Endothelial cell of umbilical vein (primary cell): ENCODE results near the gene ZNF334. TPM values are rescaled to one million over a fixed set of nuclear protein-coding genes. Genes with fewer than 3 reads are reported as not detected.

Source experiments
- BruUV-seq: library from RNA; stranded (reverse); fragments of 400-500 nt; replicated peaks from 2 replicates; lab custom pipeline; 2021; lab: Mats Ljungman, UMichigan
- CTCF ChIA-PET: fragments of 300-600, 350-600 bp; sonication (Branson Sonifier 250); formaldehyde crosslinking; loops from one replicate; lab custom pipeline; 2021; ENCODE audit warnings: antibody characterized with exemption, inconsistent platforms; lab: Charles Lee
- POLR2A ChIA-PET: fragments of 300-600, 350-600 bp; sonication (Branson Sonifier 250); formaldehyde crosslinking; loops from one replicate; lab custom pipeline; 2021; ENCODE audit warnings: antibody characterized with exemption, inconsistent platforms; lab: Charles Lee
- DNase-seq: peaks from one replicate; pipeline ENCODE4 v3.0.0-alpha.2; 2011; ENCODE audit warnings: low read depth, low spot score
- FAIRE-seq: peaks from 2 replicates; lab custom pipeline; 2011; peaks lifted over from hg19 to GRCh38; lab: Jason Lieb, UNC
- H2AFZ ChIP-seq: 2 replicates; pipeline ENCODE4 v1.6.0; 2012; ENCODE audit warnings: low read depth, low read length, control low read depth, inconsistent platforms
- H3K27ac ChIP-seq: 2 replicates; pipeline ENCODE4 v1.5.1; 2011; ENCODE audit warnings: low read depth, mild to moderate bottlenecking, control low read depth, low read length, moderate library complexity; ENCODE audit not compliant: insufficient read depth
- H3K27me3 ChIP-seq, 2 experiments: 2 replicates each; pipeline versions ENCODE4 v1.6.0 to v1.6.1; 2011; ENCODE audit warnings: low read length in 2 of 2, mixed read lengths in 1 of 2; ENCODE audit not compliant: control insufficient read depth in 2 of 2, insufficient read depth in 2 of 2
- H3K36me3 ChIP-seq, 2 experiments: 2 replicates in 1 of 2; 3 replicates in 1 of 2; pipeline ENCODE4 v1.5.1; 2011; ENCODE audit warnings: low read length in 2 of 2, mild to moderate bottlenecking in 1 of 2, moderate library complexity in 1 of 2; ENCODE audit not compliant: control insufficient read depth in 2 of 2, insufficient read depth in 2 of 2; ENCODE audit errors: extremely low read depth in 1 of 2
- H3K4me1 ChIP-seq: 3 replicates; pipeline ENCODE4 v1.5.1; 2011; ENCODE audit warnings: mild to moderate bottlenecking, low read length; ENCODE audit not compliant: control insufficient read depth, insufficient read depth; ENCODE audit errors: extremely low read depth
- H3K4me2 ChIP-seq: 2 replicates; pipeline ENCODE4 v1.6.1; 2011; ENCODE audit warnings: low read length, control low read depth, mixed read lengths; ENCODE audit not compliant: insufficient read depth
- H3K4me3 ChIP-seq, 3 experiments: fragments of 200-600 bp in 1 of 3; sonication (generic), shearing (Covaris generic) in 1 of 3; replicated peaks in 1 of 3; 2 replicates each; pipeline ENCODE4 v1.5.1; 2011 to 2016; ENCODE audit warnings: control low read depth in 3 of 3, low read length in 3 of 3, mild to moderate bottlenecking in 2 of 3, inconsistent platforms in 1 of 3, low read depth in 1 of 3, moderate library complexity in 1 of 3; ENCODE audit not compliant: insufficient read depth in 1 of 3
- H3K79me2 ChIP-seq: 2 replicates; pipeline ENCODE4 v1.6.0; 2012; ENCODE audit warnings: low read length, inconsistent platforms; ENCODE audit not compliant: control insufficient read depth, insufficient read depth
- H3K9ac ChIP-seq: replicated peaks from 2 replicates; pipeline ENCODE3; 2011; ENCODE audit warnings: low read length, control low read depth; ENCODE audit not compliant: insufficient read depth; ENCODE audit errors: extremely low read depth
- H3K9me1 ChIP-seq: replicated peaks from 3 replicates; pipeline ENCODE4 v1.6.0; 2011; ENCODE audit warnings: mild to moderate bottlenecking, low read length; ENCODE audit not compliant: control insufficient read depth, insufficient read depth; ENCODE audit errors: extremely low read depth
- H3K9me3 ChIP-seq: replicated peaks from 2 replicates; pipeline ENCODE4 v1.5.1; 2012; ENCODE audit warnings: low read length, inconsistent platforms; ENCODE audit not compliant: control insufficient read depth, insufficient read depth
- H4K20me1 ChIP-seq: replicated peaks from 2 replicates; pipeline ENCODE3; 2011; ENCODE audit warnings: mild to moderate bottlenecking, low read length; ENCODE audit not compliant: control insufficient read depth, insufficient read depth; ENCODE audit errors: extremely low read depth
- EZH2 ChIP-seq: IDR thresholded peaks from 2 replicates; pipeline ENCODE4 v1.6.1; 2012; ENCODE audit warnings: borderline replicate concordance, low read depth, mild to moderate bottlenecking, moderate library complexity, low read length, inconsistent platforms; ENCODE audit not compliant: severe bottlenecking
- FOS ChIP-seq: IDR thresholded peaks from 2 replicates; pipeline ENCODE4 v1.6.1; 2011; ENCODE audit warnings: mild to moderate bottlenecking, low read length, moderate library complexity, borderline replicate concordance; ENCODE audit not compliant: insufficient read depth
- GATA2 ChIP-seq: IDR thresholded peaks from 2 replicates; pipeline ENCODE4 v1.7.0; 2011; ENCODE audit warnings: low read depth, mild to moderate bottlenecking, moderate library complexity, mixed read lengths, low read length; ENCODE audit not compliant: insufficient read length, insufficient read depth
- JUN ChIP-seq: IDR thresholded peaks from 2 replicates; pipeline ENCODE4 v1.6.1; 2011; ENCODE audit warnings: borderline replicate concordance, low read depth; ENCODE audit not compliant: insufficient read length, insufficient read depth
- MYC ChIP-seq: IDR thresholded peaks from one replicate; pipeline ENCODE4 v1.6.1; 2011; ENCODE audit warnings: mild to moderate bottlenecking, low read depth, low read length
- POLR2A ChIP-seq: IDR thresholded peaks from 2 replicates; pipeline ENCODE4 v1.6.1; 2012; ENCODE audit warnings: low read depth, mild to moderate bottlenecking, control low read depth, low read length
- POLR2AphosphoS5 ChIP-seq: IDR thresholded peaks from 2 replicates; pipeline ENCODE4 v1.6.1; 2012; ENCODE audit warnings: low read depth, mild to moderate bottlenecking, control low read depth, low read length, moderate library complexity; ENCODE audit not compliant: insufficient read depth
- dilution Hi-C: fragments of 300-500 bp; cut with MboI; formaldehyde crosslinking; loops from one replicate; pipeline ENCODE4 v1.15.0; 2019; ENCODE audit warnings: low sequenced_read_pairs; ENCODE audit not compliant: extremely low pct_ligation_motif_present
- intact Hi-C: fragments of 100-400 bp; cut with micrococcal nuclease; formaldehyde crosslinking; loops from one replicate; pipeline ENCODE4 v1.10.0; 2022
- polyA plus RNA-seq, 4 experiments: library from polyadenylated mRNA; depleted of rRNA in 3 of 4; stranded (reverse) in 3 of 4; unstranded in 1 of 4; fragments of >200 nt; gene quantifications; 2 replicates each; pipeline versions ENCODE4 v1.2.1 to v1.2.3, GENCODE V29; 2011 to 2012; ENCODE audit warnings: missing spikeins in 1 of 4
- total RNA-seq: library from RNA; stranded (reverse); gene quantifications from 2 replicates; pipeline ENCODE4 v1.2.3, GENCODE V29; 2021
- TF ChIP-seq, protein P1 (sequence below): IDR thresholded peaks from 2 replicates; pipeline ENCODE4 v1.6.1; 2011; ENCODE audit not compliant: insufficient read depth, insufficient read length
- TF ChIP-seq, protein P2 (sequence below), 2 donors: IDR thresholded peaks; 1 replicate in 1 of 2; 2 replicates in 1 of 2; pipeline ENCODE4 v1.5.1; 2011; ENCODE audit warnings: low read length in 2 of 2, mild to moderate bottlenecking in 2 of 2, moderate library complexity in 2 of 2, control low read depth in 1 of 2, inconsistent platforms in 1 of 2, low read depth in 1 of 2; ENCODE audit not compliant: insufficient read depth in 1 of 2; ENCODE audit errors: extremely low read depth in 1 of 2

The ZNF334 gene
- total and polyA plus RNA-seq, 2 donors (not counting 3 experiments of a cell fraction or from before 2014, with no cell fraction given) = 0.08 to 1.6 TPM

DNA sequence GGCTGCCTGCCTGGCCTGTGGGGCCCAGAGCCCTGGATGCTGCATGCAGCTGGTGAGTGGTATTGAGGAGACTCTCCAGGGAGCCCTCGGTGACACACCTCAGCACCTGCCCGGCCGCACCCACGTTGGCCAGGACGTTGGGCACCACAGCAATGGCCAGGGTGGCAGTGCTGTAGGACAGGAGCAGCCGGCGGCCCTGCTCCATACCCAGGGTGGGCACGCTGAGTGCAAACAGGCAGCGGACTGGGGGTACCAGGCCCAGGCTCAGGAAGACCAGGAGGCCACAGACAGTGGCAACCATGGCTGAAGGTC, 32.4 kb upstream of the ZNF334 start:
- Histone ChIP-seq H3K27me3 (no peaks in the 10 kb centered on the region), H3K9me1 (no peaks in the 10 kb centered on the region), H3K36me3 (no peaks in the 10 kb centered on the region), H3K79me2 (no peaks in the 10 kb centered on the region), H3K9ac (no peak overlapping the region), H3K4me3 (no peak overlapping the region), H3K27ac (no peak overlapping the region), H3K4me1 (no peaks in the 10 kb centered on the region), H3K9me3 (no peaks in the 10 kb centered on the region), H4K20me1 (no peaks in the 10 kb centered on the region), H3K4me2 (no peak overlapping the region), H2AFZ (no peak overlapping the region)
- dilution Hi-C loops = no loop called here
- no TSS peak for BruUV-seq
- FAIRE-seq = no peak
- TF ChIP-seq, protein P1, sequence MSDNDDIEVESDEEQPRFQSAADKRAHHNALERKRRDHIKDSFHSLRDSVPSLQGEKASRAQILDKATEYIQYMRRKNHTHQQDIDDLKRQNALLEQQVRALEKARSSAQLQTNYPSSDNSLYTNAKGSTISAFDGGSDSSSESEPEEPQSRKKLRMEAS = no peak
- TF ChIP-seq EZH2 = no peak
- no peak for TF ChIP-seq GATA2
- TF ChIP-seq JUN = no peak
- TF ChIP-seq POLR2A = no peak
- TF ChIP-seq FOS = no peak
- TF ChIP-seq MYC = no peak
- TF ChIP-seq, protein P2, sequence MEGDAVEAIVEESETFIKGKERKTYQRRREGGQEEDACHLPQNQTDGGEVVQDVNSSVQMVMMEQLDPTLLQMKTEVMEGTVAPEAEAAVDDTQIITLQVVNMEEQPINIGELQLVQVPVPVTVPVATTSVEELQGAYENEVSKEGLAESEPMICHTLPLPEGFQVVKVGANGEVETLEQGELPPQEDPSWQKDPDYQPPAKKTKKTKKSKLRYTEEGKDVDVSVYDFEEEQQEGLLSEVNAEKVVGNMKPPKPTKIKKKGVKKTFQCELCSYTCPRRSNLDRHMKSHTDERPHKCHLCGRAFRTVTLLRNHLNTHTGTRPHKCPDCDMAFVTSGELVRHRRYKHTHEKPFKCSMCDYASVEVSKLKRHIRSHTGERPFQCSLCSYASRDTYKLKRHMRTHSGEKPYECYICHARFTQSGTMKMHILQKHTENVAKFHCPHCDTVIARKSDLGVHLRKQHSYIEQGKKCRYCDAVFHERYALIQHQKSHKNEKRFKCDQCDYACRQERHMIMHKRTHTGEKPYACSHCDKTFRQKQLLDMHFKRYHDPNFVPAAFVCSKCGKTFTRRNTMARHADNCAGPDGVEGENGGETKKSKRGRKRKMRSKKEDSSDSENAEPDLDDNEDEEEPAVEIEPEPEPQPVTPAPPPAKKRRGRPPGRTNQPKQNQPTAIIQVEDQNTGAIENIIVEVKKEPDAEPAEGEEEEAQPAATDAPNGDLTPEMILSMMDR (IDR thresholded peaks at IDR 0.05; ENCODE audit: extremely low read depth in 1 of 2, insufficient read depth in 1 of 2, low read depth in 1 of 2, low read length in 2 of 2) = no peak
- TF ChIP-seq POLR2AphosphoS5 = no peak
- CTCF ChIA-PET = no interaction called here
- POLR2A ChIA-PET = no interaction called here
- intact Hi-C loops = no loop called here
- no peak for DNase-seq
